DOHH2 (cell line): ENCODE data around the gene USP48.

Experiments used
- EZH2phosphoT487 ChIP-seq: fragments of 200-600 bp; sonication (generic); IDR thresholded peaks from 2 replicates; pipeline ENCODE4 v1.6.1; 2017; ENCODE audit warnings: borderline replicate concordance, mild to moderate bottlenecking, antibody characterized with exemption, low read length, moderate library complexity, mixed read lengths
- TF ChIP-seq, protein P1 (sequence below): fragments of 200-600 bp; sonication (generic); IDR thresholded peaks from one replicate; pipeline ENCODE4 v1.5.1; 2014; ENCODE audit warnings: antibody characterized with exemption, mild to moderate bottlenecking, low read depth, low read length; ENCODE audit not compliant: poor library complexity, severe bottlenecking

DNA sequence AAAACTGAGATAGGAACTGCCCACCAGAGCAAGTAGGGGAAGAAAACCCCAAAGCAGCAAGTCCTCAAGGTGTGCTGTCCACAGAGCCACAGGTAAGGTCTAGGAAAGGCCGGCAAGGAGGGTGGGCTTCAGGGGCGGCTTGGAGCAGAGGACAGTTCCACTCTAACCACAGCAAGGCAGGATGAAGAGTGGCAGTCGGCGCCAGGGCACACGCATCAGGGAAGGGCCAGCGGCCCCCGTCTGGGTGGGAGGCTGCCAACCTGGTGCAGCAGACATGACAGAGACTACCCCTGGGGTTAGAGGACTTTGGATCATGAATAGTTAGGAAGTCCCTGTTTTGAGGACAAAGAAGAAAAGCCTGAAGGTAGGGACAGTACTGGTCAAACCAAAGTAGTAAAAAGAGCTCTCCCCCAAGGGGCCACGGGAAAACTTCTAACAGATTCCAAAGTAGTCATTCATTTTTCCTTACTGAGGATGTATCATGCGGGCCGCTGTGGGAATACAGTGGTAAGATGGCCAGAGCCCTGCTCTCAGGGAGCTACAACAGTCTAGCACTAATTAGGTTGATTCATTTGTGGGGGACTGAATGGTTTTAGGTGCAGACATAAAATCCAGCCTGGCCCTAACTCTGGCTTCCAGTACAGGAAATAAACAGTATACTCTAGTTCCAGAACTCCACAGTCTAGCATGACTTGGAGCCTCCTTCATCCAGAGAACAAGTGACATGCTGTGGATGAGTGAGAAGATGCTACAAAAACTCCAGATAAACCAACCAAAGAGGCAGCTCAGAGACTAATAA lies 110.3 kb downstream of the USP48 start:
- TF ChIP-seq, protein P1, sequence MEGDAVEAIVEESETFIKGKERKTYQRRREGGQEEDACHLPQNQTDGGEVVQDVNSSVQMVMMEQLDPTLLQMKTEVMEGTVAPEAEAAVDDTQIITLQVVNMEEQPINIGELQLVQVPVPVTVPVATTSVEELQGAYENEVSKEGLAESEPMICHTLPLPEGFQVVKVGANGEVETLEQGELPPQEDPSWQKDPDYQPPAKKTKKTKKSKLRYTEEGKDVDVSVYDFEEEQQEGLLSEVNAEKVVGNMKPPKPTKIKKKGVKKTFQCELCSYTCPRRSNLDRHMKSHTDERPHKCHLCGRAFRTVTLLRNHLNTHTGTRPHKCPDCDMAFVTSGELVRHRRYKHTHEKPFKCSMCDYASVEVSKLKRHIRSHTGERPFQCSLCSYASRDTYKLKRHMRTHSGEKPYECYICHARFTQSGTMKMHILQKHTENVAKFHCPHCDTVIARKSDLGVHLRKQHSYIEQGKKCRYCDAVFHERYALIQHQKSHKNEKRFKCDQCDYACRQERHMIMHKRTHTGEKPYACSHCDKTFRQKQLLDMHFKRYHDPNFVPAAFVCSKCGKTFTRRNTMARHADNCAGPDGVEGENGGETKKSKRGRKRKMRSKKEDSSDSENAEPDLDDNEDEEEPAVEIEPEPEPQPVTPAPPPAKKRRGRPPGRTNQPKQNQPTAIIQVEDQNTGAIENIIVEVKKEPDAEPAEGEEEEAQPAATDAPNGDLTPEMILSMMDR: no peak
- TF ChIP-seq EZH2phosphoT487: no peak
